Lower leg skin (tissue), 3 donors: ENCODE results near the gene USP17L15.
"Not testable (repeated sequence)": the region's sequence is repeated elsewhere in the genome, so short reads cannot be mapped to it uniquely, and the experiment has no call there.

Source experiments
- POLR2A ChIP-seq, 2 donors: fragments of 450-650 bp; IDR thresholded peaks; one replicate each; pipeline ENCODE4 v1.6.1; 2016 to 2017; ENCODE audit warnings: antibody characterized with exemption in 2 of 2, mild to moderate bottlenecking in 1 of 2, moderate library complexity in 1 of 2
- TF ChIP-seq, protein P1 (sequence below), 3 donors: fragments of 450-650 bp; IDR thresholded peaks; one replicate each; pipeline ENCODE4 v1.5.1; 2016; ENCODE audit warnings: antibody characterized with exemption in 3 of 3, mild to moderate bottlenecking in 3 of 3, moderate library complexity in 2 of 3

DNA sequence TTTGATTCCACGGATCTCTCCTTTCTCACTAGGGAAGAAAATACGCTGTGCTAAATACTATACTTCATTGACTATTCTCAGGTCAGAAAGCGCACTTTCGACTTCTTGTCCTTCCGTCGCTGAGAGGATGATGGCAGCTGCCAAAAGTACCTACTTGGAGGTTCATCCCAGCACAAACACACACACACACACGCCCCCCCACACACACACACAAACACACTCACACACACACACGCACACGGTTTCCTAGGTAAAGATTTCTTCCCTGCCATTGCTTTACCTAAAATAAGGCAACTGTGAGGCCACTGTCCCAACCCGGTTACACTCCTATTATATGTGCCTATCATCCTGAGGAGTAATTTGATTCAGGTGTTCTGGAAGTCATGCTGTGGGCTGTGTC lies 37.5 kb downstream of the USP17L15 start:
- TF ChIP-seq, protein P1, sequence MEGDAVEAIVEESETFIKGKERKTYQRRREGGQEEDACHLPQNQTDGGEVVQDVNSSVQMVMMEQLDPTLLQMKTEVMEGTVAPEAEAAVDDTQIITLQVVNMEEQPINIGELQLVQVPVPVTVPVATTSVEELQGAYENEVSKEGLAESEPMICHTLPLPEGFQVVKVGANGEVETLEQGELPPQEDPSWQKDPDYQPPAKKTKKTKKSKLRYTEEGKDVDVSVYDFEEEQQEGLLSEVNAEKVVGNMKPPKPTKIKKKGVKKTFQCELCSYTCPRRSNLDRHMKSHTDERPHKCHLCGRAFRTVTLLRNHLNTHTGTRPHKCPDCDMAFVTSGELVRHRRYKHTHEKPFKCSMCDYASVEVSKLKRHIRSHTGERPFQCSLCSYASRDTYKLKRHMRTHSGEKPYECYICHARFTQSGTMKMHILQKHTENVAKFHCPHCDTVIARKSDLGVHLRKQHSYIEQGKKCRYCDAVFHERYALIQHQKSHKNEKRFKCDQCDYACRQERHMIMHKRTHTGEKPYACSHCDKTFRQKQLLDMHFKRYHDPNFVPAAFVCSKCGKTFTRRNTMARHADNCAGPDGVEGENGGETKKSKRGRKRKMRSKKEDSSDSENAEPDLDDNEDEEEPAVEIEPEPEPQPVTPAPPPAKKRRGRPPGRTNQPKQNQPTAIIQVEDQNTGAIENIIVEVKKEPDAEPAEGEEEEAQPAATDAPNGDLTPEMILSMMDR (IDR thresholded peaks at IDR 0.05) = not testable (repeated sequence)
- not testable (repeated sequence) for TF ChIP-seq POLR2A (IDR thresholded peaks at IDR 0.05)
